Prostate gland (tissue), 2 donors: ENCODE results near the gene MRPS6.

ENCODE experiments used
- POLR2A ChIP-seq: fragments of 450-650 bp; IDR thresholded peaks from one replicate; pipeline ENCODE4 v1.6.1; 2016; ENCODE audit warnings: antibody characterized with exemption, mild to moderate bottlenecking
- TF ChIP-seq, protein P1 (sequence below), 4 experiments: fragments of 200-600 bp in 2 of 4; fragments of 450-650 bp in 2 of 4; sonication (generic) in 2 of 4; IDR thresholded peaks; 1 replicate in 3 of 4; 2 replicates in 1 of 4; pipeline ENCODE4 v1.5.1; 2016 to 2019; ENCODE audit warnings: antibody characterized with exemption in 4 of 4, mild to moderate bottlenecking in 2 of 4, moderate library complexity in 2 of 4

- TF ChIP-seq, protein P1, sequence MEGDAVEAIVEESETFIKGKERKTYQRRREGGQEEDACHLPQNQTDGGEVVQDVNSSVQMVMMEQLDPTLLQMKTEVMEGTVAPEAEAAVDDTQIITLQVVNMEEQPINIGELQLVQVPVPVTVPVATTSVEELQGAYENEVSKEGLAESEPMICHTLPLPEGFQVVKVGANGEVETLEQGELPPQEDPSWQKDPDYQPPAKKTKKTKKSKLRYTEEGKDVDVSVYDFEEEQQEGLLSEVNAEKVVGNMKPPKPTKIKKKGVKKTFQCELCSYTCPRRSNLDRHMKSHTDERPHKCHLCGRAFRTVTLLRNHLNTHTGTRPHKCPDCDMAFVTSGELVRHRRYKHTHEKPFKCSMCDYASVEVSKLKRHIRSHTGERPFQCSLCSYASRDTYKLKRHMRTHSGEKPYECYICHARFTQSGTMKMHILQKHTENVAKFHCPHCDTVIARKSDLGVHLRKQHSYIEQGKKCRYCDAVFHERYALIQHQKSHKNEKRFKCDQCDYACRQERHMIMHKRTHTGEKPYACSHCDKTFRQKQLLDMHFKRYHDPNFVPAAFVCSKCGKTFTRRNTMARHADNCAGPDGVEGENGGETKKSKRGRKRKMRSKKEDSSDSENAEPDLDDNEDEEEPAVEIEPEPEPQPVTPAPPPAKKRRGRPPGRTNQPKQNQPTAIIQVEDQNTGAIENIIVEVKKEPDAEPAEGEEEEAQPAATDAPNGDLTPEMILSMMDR (IDR thresholded peaks at IDR 0.05), result no peak
- no peak for TF ChIP-seq POLR2A
These were observed 39.1 kb downstream of the MRPS6 start for GRCh38 chr21:34112316-34113033.
